IPS-20b (cell line): ENCODE results near the gene PWWP2B.
A peak's percentile ranks its signal among the peaks of the same experiment; 100 is the strongest.

Experiments used
- H3K27ac ChIP-seq: one replicate; pipeline ENCODE4 v1.5.1; 2013; ENCODE audit warnings: low read length
- H3K27me3 ChIP-seq: 2 replicates; pipeline ENCODE4 v1.6.1; 2013; ENCODE audit warnings: mild to moderate bottlenecking, low read length, inconsistent platforms; ENCODE audit not compliant: insufficient read depth
- H3K36me3 ChIP-seq: 2 replicates; pipeline ENCODE4 v1.6.1; 2013; ENCODE audit warnings: low read depth, mild to moderate bottlenecking, inconsistent platforms, low read length, moderate library complexity; ENCODE audit not compliant: insufficient read depth
- H3K4me1 ChIP-seq: 2 replicates; pipeline ENCODE4 v1.6.1; 2013; ENCODE audit warnings: mild to moderate bottlenecking, control low read depth, inconsistent platforms, low read length, moderate library complexity; ENCODE audit not compliant: insufficient read depth
- H3K4me3 ChIP-seq: 2 replicates; pipeline ENCODE4 v1.5.1; 2013; ENCODE audit warnings: mild to moderate bottlenecking, low read length, inconsistent platforms
- H3K9ac ChIP-seq: 2 replicates; pipeline ENCODE4 v1.6.1; 2013; ENCODE audit warnings: low read depth, mild to moderate bottlenecking, inconsistent platforms, low read length, moderate library complexity
- H3K9me3 ChIP-seq: 2 replicates; pipeline ENCODE4 v1.6.1; 2013; ENCODE audit warnings: mild to moderate bottlenecking, low read depth, low read length, inconsistent platforms; ENCODE audit not compliant: insufficient read depth

PWWP2B gene

DNA sequence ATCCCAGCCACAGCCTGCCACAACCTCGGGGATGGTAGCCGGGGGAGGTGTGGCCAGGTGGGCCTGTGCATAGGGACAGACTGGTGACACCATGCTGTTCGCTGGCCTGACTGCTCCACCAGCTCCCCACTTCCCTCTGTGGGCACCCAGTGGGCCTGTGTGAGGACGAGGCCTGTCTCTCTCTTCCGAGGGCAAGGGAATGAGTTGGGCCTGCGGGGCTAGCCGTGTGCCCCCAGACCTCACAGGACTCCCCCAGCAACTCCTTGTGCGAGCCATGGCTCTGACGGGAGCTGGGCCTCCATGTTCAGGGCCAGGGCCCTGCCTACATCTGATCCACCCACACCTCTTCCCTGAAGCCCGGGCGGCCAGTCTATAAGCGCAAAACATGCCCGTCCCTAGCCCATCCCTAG is 40.5 kb downstream of the PWWP2B start:
- Histone ChIP-seq H3K27ac (no peak overlapping the region), H3K4me1 (no peaks in the 10 kb centered on the region), H3K9me3 (no peaks in the 10 kb centered on the region), H3K4me3 (no peak overlapping the region), H3K9ac (no peak overlapping the region), H3K36me3 (no peaks in the 10 kb centered on the region), H3K27me3 (no peaks in the 10 kb centered on the region)

DNA sequence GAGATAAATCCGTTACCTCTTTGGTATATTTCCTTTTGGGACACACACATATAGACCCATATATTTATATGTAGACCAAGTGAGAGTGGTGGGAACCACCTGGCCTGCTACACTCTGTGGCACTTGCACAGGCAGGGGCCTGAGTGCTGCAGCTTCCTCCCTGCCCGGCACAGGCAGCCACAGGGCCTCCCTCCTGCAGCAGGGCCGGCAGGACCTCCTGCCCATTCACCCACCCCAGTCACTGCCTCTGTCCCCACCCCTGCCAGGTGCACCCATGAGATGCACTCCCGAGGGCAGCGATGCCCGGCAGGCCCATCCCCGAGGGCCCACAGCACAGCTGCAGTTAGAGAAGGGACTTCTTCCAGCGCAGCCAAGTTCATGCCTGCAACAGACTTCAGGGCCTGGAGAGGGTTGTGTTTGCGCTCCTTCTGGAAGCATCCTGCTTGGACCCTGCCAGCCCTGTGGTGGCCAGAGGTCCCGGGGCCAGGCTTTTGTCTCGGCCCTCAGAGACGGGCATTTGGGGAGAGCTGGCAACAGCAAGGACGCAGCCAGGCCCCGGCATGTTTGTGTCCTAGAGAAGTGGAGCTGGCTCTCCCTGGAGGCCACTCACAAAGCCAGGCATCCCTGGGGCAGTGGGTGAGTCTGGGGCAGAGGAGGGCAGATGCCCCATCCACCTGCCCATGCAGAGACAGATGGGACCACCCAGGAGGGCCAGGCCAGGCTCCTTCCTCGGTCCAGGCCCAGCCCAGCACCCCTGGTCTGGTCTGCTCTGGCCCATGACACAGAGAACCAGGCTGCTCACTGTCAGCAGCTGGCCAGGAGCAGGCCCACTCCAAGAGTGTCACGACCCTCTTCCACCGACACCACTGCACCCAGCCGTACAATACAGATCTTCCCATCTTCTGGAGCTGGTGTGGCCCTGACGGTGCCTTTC is 41.4 kb downstream of the PWWP2B start:
- no peaks in the 10 kb centered on the region for H3K9me3 ChIP-seq
- H3K9ac ChIP-seq, result no peak overlapping the region

DNA sequence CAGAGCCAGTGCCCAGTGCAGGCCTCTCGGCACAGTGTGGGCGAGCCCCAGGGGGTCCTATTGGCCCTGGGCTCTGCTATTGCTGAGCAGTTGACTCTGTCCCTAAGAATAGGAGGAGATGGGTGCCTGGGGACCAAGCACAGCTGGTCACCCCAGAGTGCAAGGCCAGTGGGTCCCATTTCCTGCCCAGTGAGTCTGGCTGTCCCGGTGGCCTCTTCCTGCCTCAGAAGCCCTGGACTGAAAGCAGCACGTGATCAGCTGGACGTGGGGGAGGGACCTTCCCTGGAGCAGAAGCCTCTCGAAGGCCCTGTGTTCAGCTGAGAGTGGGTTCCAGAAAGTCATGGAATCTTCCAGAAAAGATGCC is 42.0 kb downstream of the PWWP2B start:
- no peak overlapping the region for H3K27ac ChIP-seq
- no peaks in the 10 kb centered on the region for H3K27me3 ChIP-seq
- H3K36me3 ChIP-seq, result no peaks in the 10 kb centered on the region
- no peak overlapping the region for H3K9ac ChIP-seq
- no peak overlapping the region for H3K4me3 ChIP-seq
- H3K4me1 ChIP-seq, result no peaks in the 10 kb centered on the region
- H3K9me3 ChIP-seq, result no peaks in the 10 kb centered on the region

More for the DNA sequence above, 41.4 kb downstream of the PWWP2B start:
- H3K27ac ChIP-seq, result no peak overlapping the region
- no peaks in the 10 kb centered on the region for H3K4me1 ChIP-seq
- no peaks in the 10 kb centered on the region for H3K36me3 ChIP-seq
- no peak overlapping the region for H3K4me3 ChIP-seq
- no peaks in the 10 kb centered on the region for H3K27me3 ChIP-seq

- H3K4me3 ChIP-seq, result no peak overlapping the region
- H3K36me3 ChIP-seq, result no peaks in the 10 kb centered on the region
- H3K27me3 ChIP-seq, result no peaks in the 10 kb centered on the region
- H3K9ac ChIP-seq, result no peak overlapping the region
- H3K4me1 ChIP-seq, result no peaks in the 10 kb centered on the region; the same call in 1 of the 2 replicates
- no peak overlapping the region for H3K27ac ChIP-seq
- H3K9me3 ChIP-seq, result no peaks in the 10 kb centered on the region
Observed at GRCh38 chr10:132439424-132440163, 42.6 kb downstream of the PWWP2B start.

DNA sequence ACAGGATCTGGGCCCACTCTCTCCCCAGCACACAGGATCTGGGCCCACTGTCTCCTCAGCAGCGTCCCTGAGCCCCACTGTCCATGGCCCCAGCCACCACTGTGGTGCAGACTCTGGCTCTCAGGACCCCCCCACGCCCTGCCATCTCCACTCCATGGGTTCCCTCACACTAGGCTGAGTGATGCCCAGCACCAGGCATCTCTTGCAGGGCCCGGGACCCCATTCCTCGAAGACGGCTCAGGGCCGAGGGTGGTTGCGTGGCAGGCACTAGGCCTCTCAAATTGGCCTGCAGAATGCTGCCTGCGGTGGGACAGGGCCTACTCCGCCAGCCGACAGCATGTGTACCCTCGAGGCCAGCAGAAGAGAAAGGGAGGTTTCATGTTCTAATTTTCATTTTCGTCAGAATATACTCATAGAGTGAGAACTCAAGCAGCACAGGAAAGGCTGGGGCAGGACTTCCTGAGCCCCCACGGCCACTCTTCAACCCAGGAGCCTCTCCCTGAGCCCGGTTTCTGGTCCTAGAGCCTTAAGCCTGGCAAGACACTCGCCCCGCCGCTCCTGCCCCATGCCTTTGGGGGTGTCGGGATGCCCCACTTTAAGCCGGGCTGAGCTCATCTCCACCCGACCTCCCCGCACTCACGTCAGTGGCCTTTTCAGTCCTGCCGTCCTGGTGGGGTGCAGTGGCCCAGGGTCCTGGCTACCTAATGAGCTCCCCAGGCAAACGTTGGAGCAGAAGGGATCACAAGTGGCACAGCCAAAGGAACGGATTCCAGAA is 44.0 kb downstream of the PWWP2B start:
- Histone ChIP-seq H3K9me3 (no peaks in the 10 kb centered on the region), H3K9ac (no peak overlapping the region), H3K4me1 (peaks cover 9% of the 10 kb centered on the region), H3K27me3 (no peaks in the 10 kb centered on the region), H3K36me3 (no peaks in the 10 kb centered on the region), H3K4me3 (no peak overlapping the region), H3K27ac (no peak overlapping the region)

DNA sequence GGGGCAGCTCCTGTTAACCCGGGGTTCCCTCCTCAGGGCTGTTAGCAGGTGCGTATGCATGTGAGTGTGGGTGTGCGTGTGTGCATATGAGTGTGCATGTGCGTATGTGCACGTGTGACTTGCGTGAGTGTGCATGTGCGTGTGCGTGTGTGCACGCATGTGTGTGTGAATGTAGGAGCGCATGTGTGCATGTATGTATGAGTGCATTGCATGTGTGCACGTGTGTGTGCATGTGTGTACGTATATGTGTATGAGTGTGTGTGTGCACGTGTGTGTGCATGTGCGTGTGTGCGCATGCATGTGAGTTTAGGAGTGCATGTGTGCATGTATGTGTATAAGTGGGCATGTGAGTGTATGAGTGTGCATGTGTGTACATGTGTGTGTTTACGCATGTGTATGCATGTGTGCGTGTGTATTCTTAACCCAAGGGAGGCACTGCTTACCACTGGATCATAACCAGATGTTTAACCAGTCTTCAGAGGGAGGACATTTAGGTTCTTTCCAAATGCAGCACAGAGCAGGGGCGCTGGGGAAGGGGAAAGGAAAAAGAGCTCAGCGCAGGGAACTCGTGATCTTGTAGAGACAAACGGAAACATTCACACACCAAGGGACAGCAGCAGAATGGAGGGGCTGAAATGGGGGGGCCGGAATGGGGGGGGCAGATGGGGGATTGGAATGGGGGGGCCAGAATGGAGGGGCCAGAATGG is 45.0 kb downstream of the PWWP2B start:
- H3K9ac ChIP-seq, result no peak overlapping the region
- H3K27me3 ChIP-seq, result no peaks in the 10 kb centered on the region
- H3K9me3 ChIP-seq, result no peaks in the 10 kb centered on the region
- H3K4me1 ChIP-seq, result peaks cover 9% of the 10 kb centered on the region
- no peak overlapping the region for H3K27ac ChIP-seq
- H3K4me3 ChIP-seq, result no peak overlapping the region
- no peaks in the 10 kb centered on the region for H3K36me3 ChIP-seq

GRCh38 chr10:132442636-132443035 is 45.6 kb downstream of the PWWP2B start:
- no peak overlapping the region for H3K4me3 ChIP-seq
- no peak overlapping the region for H3K27ac ChIP-seq
- H3K9ac ChIP-seq, result no peak overlapping the region
- peaks cover 12% of the 10 kb centered on the region for H3K4me1 ChIP-seq
- H3K9me3 ChIP-seq, result no peaks in the 10 kb centered on the region
- H3K27me3 ChIP-seq, result no peaks in the 10 kb centered on the region
- H3K36me3 ChIP-seq, result no peaks in the 10 kb centered on the region

DNA sequence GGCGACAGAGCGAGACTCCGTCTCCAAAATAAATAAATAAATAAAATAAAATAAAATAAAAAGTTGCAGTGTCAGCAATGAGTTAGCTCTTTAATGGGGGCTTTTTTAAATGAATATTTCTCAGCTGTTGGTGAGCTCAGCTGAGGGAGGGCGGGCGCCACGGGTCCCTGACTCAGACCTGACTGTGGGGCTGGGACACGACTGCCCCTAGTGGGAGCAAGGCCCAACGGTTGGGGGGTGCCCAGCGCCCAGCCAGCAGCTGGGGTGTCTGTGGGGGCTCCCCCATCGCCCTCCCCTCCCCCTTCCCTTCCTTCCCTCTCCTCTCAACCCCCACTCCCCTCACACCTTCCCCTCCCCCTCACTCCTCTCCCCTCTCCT is 46.6 kb downstream of the PWWP2B start:
- Histone ChIP-seq H3K4me1 (peaks cover 14% of the 10 kb centered on the region), H3K27ac (no peak overlapping the region), H3K9ac (no peak overlapping the region), H3K4me3 (no peak overlapping the region), H3K27me3 (no peaks in the 10 kb centered on the region), H3K9me3 (no peaks in the 10 kb centered on the region), H3K36me3 (no peaks in the 10 kb centered on the region)

DNA sequence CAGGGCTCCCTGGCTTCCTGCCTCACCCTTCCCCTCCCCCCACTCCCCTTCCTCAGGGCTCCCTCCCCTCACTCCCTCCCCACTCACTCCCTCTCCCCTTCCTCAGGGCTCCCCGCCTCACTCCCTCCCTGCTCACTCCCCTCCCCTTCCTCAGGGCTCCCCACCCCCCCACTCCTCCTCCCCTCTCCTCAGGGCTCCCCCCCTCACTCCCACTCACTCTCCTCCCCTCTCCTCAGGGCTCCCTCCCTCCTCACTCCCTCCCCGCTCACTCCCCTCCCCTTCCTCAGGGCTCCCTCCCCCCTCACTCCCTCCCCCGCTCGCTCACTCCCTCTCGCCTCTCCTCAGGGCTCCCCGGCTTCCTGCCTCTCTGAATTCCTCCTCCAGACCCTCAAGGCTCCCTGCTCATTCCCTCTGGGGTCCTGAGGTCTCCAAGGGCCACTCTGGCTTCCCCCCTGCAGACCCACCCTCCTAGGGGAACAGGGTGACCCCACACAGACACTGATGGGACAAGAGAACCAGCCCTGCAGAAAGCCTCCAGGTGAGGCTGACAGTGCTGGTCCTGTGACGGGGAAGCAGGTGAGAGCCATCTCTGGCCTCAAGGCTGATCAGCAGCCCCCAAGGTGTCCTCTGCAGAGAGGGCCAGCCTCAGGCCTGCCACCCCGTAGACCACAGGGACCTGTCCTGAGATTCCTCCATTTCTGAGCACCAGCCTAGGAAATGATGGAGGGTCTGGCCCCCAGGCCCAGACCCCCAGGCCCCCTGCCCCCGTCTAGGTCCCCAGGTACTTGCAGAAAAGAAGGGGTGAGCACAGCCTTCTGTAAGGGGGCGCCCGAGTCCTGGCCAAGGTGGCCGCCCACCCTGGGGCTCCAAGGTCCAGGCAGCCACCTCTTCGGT is 47.2 kb downstream of the PWWP2B start:
- Histone ChIP-seq H3K9me3 (no peaks in the 10 kb centered on the region), H3K4me3 (no peak overlapping the region), H3K27me3 (no peaks in the 10 kb centered on the region), H3K4me1 (peaks cover 14% of the 10 kb centered on the region), H3K9ac (no peak overlapping the region), H3K36me3 (no peaks in the 10 kb centered on the region), H3K27ac (no peak overlapping the region)

GRCh38 chr10:132444877-132445351 is 47.9 kb downstream of the PWWP2B start:
- H3K27ac ChIP-seq, result peak overlapping the region; percentile 53
- H3K9ac ChIP-seq, result no peak overlapping the region
- no peak overlapping the region for H3K4me3 ChIP-seq
- H3K27me3 ChIP-seq, result no peaks in the 10 kb centered on the region
- no peaks in the 10 kb centered on the region for H3K36me3 ChIP-seq
- H3K4me1 ChIP-seq, result peaks cover 14% of the 10 kb centered on the region
- no peaks in the 10 kb centered on the region for H3K9me3 ChIP-seq
